DOHH2 (cell line): ENCODE measurements around the gene PAX3.

Experiments
- CTCF ChIP-seq: fragments of 200-600 bp; sonication (generic); IDR thresholded peaks from one replicate; pipeline ENCODE4 v1.5.1; 2014; ENCODE audit warnings: antibody characterized with exemption, mild to moderate bottlenecking, low read depth, low read length; ENCODE audit not compliant: poor library complexity, severe bottlenecking
- EZH2phosphoT487 ChIP-seq: fragments of 200-600 bp; sonication (generic); IDR thresholded peaks from 2 replicates; pipeline ENCODE4 v1.6.1; 2017; ENCODE audit warnings: borderline replicate concordance, mild to moderate bottlenecking, antibody characterized with exemption, low read length, moderate library complexity, mixed read lengths

GRCh38 chr2:222315443-222316121, 16.8 kb upstream of the PAX3 start:
- TF ChIP-seq CTCF (peak; percentile 63), EZH2phosphoT487 (no peak)
